ENCODE results near the gene NTRK2.

NTRK2 gene

DNA sequence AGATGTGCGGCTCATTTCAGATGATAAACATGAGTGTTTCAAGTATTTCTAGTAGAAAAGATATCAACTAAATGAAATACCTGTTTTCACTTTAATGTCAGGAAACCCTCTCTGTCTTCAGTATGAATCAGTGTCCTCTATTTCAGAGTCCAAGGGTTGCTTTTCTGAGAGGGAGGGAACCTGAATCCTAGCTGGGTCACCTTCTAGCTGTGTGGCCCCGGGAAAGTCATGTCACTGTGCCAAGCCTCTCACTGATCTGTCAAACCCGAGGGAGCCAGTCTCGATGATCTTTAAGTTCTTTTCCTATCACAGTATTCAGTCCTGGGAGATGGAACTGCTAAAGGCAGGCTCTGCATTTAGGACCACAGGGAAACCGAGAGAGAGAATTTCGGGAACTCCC, 258.9 kb downstream of the NTRK2 start:
- no peak overlapping the region for H3K27ac ChIP-seq
- TF ChIP-seq, protein P1, sequence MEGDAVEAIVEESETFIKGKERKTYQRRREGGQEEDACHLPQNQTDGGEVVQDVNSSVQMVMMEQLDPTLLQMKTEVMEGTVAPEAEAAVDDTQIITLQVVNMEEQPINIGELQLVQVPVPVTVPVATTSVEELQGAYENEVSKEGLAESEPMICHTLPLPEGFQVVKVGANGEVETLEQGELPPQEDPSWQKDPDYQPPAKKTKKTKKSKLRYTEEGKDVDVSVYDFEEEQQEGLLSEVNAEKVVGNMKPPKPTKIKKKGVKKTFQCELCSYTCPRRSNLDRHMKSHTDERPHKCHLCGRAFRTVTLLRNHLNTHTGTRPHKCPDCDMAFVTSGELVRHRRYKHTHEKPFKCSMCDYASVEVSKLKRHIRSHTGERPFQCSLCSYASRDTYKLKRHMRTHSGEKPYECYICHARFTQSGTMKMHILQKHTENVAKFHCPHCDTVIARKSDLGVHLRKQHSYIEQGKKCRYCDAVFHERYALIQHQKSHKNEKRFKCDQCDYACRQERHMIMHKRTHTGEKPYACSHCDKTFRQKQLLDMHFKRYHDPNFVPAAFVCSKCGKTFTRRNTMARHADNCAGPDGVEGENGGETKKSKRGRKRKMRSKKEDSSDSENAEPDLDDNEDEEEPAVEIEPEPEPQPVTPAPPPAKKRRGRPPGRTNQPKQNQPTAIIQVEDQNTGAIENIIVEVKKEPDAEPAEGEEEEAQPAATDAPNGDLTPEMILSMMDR (IDR thresholded peaks at IDR 0.05; ENCODE audit: low read depth, low read length, missing control alignments), result no peak
- H3K27me3 ChIP-seq (replicated peaks), result no peaks in the 10 kb centered on the region
- no peak for DNase-seq
- in situ Hi-C loops (cut with HindIII; ENCODE audit: low pct_ligation_motif_present, low sequenced_read_pairs), result no loop called here
- H3K4me3 ChIP-seq (ENCODE audit: low read depth, low read length), result no peak overlapping the region
- no peaks in the 10 kb centered on the region for H3K36me3 ChIP-seq (replicated peaks)

DNA sequence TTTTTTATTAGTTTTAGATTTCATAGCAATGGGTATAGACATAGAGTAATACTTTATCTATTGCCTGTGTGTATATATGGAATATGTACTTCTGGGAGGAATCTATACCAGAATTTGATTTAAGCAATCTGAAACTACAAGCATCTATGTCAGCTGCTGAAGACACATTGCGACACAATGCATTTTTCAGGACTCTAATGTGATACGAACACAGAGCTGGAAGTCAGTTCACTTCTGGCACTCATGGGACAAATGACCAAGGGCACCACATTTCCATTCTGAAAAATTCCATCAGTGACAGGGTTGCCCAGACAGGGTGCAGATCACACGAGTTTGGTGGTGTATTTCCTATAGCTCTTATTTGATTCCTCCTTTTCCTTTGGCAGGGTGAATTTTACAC, 259.5 kb downstream of the NTRK2 start:
- in situ Hi-C loops (cut with HindIII; ENCODE audit: low pct_ligation_motif_present, low sequenced_read_pairs), result no loop called here
- TF ChIP-seq, protein P1 (IDR thresholded peaks at IDR 0.05; ENCODE audit: low read depth, low read length, missing control alignments), result no peak
- no peak for DNase-seq
- H3K27ac ChIP-seq, result no peak overlapping the region
- no peak overlapping the region for H3K4me3 ChIP-seq (ENCODE audit: low read depth, low read length)
- H3K27me3 ChIP-seq (replicated peaks), result no peaks in the 10 kb centered on the region
- H3K36me3 ChIP-seq (replicated peaks), result no peaks in the 10 kb centered on the region

DNA sequence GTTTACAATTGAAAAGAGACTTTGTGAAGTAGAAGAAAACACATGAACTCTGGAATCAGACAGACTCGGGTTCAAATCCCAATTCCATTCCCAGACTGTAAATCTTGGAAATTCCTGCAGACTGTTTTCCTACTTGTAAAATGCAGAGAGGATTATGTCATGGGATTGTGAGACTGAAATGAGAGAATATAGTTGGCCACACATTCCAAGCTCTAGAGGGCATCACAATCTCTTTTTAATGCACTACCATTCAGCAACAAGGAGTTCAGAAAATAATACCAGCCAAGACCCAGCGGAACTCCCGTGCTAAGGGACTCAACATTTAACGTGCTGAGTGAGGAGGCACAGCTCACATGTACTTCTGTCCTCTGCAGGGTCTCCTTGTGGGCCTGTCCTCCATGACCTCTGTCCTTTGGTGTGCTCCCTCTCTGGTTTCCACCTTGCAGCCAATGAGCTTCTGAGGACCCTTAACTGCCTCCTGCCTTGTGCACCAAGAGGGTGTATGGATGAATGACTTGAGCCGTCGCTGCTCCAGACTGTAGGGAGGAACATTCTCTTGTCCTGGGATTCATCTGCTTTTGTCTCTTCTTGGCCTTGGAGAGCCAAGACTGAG, 263.5 kb downstream of the NTRK2 start:
- DNase-seq, result no peak
- Histone ChIP-seq H3K27me3 (replicated peaks) (no peaks in the 10 kb centered on the region), H3K4me3 (ENCODE audit: low read depth, low read length) (no peak overlapping the region), H3K36me3 (replicated peaks) (no peaks in the 10 kb centered on the region), H3K27ac (no peak overlapping the region)
- in situ Hi-C loops (cut with HindIII; ENCODE audit: low pct_ligation_motif_present, low sequenced_read_pairs), result no loop called here
- TF ChIP-seq, protein P1 (IDR thresholded peaks at IDR 0.05; ENCODE audit: low read depth, low read length, missing control alignments), result no peak

DNA sequence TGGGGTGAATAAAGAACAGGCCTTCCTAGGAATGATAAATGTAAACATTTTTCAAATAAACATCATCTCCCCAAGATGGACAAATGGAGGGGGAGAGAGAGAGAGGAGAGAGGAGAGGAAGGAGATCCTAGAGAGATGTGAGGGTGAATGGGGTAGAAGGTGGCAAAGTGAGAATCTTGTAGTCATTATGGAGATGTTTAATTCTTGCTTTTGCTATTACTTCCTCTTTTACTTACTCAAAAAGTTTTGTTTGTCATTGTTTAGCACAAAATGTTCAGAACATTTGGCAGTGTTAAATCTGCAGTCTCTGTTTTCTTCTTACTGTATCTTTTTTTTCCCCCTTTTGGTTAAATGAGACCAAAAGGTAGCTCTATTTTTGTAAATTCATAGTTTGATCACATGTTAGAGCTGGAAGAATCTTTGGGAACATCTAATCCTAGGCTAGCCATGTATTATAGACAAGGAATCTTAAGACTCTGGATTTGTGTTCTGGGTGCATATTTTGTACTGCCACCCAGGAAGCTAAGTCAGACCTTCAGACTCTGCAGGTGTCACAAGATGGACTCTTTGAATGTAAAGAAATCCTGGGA, 266.1 kb downstream of the NTRK2 start:
- no peak for DNase-seq
- Histone ChIP-seq H3K27me3 (replicated peaks) (no peaks in the 10 kb centered on the region), H3K27ac (no peak overlapping the region), H3K36me3 (replicated peaks) (no peaks in the 10 kb centered on the region), H3K4me3 (ENCODE audit: low read depth, low read length) (no peak overlapping the region)
- in situ Hi-C loops (cut with HindIII; ENCODE audit: low pct_ligation_motif_present, low sequenced_read_pairs), result no loop called here
- TF ChIP-seq, protein P1 (IDR thresholded peaks at IDR 0.05; ENCODE audit: low read depth, low read length, missing control alignments), result no peak

DNA sequence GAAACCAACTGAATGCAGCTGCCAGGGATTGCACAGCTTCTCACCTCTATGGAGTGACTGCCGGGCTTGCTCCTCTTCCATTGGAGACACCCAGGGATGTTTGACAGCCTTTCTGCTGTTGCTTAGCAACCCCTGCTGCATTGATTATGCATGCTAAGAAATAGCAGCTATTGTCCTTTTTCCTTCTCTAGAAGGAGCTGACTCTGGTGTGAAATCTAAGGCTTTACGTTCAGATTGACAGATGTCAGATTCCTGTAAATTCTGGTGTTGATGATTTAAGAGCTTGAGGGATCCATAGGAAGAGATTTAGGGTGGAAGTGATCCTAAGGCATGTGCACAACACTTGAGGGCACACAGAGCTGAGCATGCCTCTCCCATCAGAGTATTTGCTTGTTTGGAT, 267.7 kb downstream of the NTRK2 start:
- H3K27me3 ChIP-seq (replicated peaks), result no peaks in the 10 kb centered on the region
- no peak overlapping the region for H3K4me3 ChIP-seq (ENCODE audit: low read depth, low read length)
- no peak for DNase-seq
- TF ChIP-seq, protein P1 (IDR thresholded peaks at IDR 0.05; ENCODE audit: low read depth, low read length, missing control alignments), result no peak
- in situ Hi-C loops (cut with HindIII; ENCODE audit: low pct_ligation_motif_present, low sequenced_read_pairs), result no loop called here
- no peak overlapping the region for H3K27ac ChIP-seq
- no peaks in the 10 kb centered on the region for H3K36me3 ChIP-seq (replicated peaks)

DNA sequence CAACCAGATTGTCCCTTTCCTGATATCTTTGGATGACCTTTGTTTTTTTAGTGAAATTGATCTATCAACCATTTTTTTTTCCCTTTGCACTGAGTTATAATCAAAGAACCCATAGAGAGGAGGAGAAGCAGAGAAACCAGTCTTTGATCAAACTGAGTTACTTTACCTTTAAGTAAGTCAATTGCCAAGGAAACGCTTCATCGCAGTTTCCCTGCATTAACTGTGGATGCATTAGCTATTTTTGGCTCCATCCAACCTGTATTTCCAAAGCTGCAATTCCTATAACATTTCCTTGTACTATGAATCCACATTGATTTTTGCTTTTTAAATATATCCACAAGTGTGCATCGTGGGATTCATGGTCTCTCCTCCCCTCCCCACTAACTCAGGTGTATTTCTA, 268.1 kb downstream of the NTRK2 start:
- TF ChIP-seq, protein P1 (IDR thresholded peaks at IDR 0.05; ENCODE audit: low read depth, low read length, missing control alignments), result no peak
- Histone ChIP-seq H3K27me3 (replicated peaks) (no peaks in the 10 kb centered on the region), H3K27ac (no peak overlapping the region), H3K4me3 (ENCODE audit: low read depth, low read length) (no peak overlapping the region), H3K36me3 (replicated peaks) (no peaks in the 10 kb centered on the region)
- DNase-seq, result no peak
- in situ Hi-C loops (cut with HindIII; ENCODE audit: low pct_ligation_motif_present, low sequenced_read_pairs), result no loop called here
